Activated T-helper 1 cell treated with anti-CD3 and anti-CD28 coated beads, Interleukin-2, amount 50 U/mL, for 16 hours (primary cell): ENCODE results near the gene CCDC12.

ENCODE experiments used
- DNase-seq, 2 donors: peaks; one replicate each; pipeline ENCODE4 v3.0.0-alpha.2; 2020; ENCODE audit warnings: low read depth in 1 of 2, low spot score in 1 of 2

The CCDC12 gene

GRCh38 chr3:46976326-46977190 lies at the start of gene CCDC12:
Gene CCDC12 (minus strand): TSS chr3:46976745. CDS start chr3:46976732, 13 bp downstream.
- peak; percentile 81 to 90 for DNase-seq

DNA sequence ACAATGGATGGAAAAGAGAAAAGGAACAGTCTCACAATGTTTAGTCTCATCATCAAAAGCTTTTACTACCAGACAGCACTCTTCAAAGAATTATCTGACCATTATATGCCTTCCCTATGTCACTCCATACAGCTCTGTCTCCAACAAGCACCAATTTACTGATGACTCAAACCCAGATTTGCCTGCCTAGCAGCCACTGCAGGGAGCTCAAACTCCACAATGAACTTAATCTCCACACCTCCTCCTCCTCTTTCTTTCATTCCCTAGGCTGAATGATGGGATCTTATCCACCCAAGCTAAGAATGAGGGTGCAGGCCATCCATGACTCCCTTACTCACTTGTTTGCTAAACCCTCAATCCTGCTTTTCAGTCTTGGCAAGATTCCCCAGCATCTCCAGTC lies 48.4 kb upstream of the CCDC12 start:
- DNase-seq = no peak

- no peak for DNase-seq
Observed at GRCh38 chr3:47022641-47023071, 46.1 kb upstream of the CCDC12 start.

DNA sequence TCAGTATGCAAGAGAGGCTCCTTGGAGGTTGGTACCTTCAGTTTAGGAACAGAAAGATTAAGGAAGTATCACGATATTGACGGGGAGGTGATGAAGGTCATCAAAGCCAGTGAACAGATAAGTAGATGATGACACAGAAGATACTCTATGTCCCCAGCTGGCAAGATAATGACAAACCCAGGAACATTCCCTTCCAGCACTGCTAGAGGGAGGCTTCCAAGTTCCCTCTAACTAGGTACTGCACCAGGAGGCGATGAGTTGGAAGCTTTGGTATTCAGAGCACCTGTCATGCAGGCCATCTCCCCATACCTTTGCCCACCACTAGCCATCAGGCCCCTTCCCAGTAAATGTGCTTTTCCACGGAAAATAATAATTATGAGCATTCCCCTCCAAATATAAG lies 43.8 kb upstream of the CCDC12 start:
- no peak for DNase-seq

DNA sequence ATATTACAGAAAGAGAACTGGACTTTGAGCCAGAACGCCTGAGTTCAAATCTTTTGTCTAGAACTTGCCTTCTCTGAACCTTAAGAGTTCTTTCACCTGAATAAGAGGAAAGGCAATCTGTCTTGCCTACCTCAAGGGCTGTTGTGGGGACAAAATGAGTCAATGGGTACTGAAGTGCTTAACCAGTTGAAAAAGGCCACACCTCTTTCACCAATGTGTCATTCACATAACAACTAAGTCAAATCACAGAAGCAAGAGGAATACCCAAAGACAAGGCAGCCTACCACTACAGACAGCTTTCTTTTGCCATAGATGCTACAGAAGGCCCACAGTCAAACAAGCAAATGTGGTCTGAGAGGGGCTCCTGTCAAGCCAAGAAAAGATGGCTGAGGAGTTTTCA lies 42.7 kb upstream of the CCDC12 start:
- DNase-seq = no peak

- DNase-seq = no peak
Observed at GRCh38 chr3:47018269-47018611, 41.7 kb upstream of the CCDC12 start.

DNA sequence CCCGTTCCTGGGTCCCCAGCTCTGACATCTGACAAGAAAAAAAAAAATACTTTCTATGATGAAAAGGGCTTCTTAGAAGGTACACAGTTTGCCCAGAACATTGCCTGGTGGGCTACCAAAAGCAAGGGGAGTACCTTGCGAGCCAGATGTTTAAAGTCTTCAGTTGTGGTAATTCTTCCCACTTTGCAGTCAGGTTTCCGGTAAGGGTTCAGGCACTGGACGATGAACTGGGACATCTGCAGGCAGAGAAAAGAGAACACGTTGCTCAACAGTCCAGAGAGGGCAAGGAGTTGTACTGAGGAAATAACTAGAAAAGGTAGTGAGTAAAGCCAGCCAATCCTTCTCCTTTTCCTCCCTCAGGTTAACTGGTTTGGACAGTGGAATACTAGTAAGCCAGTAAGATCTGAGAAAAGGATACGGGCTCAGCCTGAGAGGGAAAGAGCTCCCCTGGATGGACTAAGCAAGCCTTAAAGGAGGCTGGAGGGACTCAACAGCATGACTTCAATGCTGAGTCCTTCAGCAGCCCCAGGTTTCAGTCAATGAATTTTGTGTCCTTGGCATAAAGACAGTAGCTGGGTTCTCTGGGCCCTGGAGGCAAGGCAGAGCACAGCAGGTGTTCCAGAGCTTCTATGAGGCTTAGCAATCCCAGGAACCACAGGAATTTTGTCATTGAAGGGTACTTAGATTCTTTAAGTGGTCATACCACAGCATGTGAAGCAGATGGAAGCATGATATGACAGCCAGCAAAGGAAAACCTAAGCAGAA lies 41.1 kb upstream of the CCDC12 start:
- DNase-seq = no peak

- no peak for DNase-seq
Observed at GRCh38 chr3:47016934-47017435, 40.4 kb upstream of the CCDC12 start.

- DNase-seq = no peak
Observed at GRCh38 chr3:47016086-47016933, 39.8 kb upstream of the CCDC12 start.

DNA sequence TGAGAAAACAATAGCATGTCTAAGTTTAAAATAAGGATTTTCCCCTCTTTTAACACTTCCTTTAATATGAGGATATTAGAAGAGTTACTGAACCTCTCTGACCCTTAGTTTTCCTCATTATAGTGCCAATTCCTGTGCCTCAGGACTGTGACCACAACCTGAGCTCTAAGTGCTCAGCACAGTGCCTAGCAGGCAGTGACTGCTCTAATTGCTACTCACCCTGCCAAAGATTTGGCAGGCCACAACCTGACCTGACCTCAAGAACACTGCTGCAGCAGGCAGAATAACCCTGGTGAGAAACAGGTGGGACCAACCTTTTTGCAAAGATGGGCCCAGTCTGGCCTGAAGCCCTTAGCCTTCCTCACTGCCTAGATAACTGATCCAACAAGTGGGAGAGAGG lies 38.6 kb upstream of the CCDC12 start:
- DNase-seq = no peak

- DNase-seq = no peak
Observed at GRCh38 chr3:47014036-47014435, 37.5 kb upstream of the CCDC12 start.

- DNase-seq = no peak
Observed at GRCh38 chr3:47013231-47013630, 36.7 kb upstream of the CCDC12 start.

DNA sequence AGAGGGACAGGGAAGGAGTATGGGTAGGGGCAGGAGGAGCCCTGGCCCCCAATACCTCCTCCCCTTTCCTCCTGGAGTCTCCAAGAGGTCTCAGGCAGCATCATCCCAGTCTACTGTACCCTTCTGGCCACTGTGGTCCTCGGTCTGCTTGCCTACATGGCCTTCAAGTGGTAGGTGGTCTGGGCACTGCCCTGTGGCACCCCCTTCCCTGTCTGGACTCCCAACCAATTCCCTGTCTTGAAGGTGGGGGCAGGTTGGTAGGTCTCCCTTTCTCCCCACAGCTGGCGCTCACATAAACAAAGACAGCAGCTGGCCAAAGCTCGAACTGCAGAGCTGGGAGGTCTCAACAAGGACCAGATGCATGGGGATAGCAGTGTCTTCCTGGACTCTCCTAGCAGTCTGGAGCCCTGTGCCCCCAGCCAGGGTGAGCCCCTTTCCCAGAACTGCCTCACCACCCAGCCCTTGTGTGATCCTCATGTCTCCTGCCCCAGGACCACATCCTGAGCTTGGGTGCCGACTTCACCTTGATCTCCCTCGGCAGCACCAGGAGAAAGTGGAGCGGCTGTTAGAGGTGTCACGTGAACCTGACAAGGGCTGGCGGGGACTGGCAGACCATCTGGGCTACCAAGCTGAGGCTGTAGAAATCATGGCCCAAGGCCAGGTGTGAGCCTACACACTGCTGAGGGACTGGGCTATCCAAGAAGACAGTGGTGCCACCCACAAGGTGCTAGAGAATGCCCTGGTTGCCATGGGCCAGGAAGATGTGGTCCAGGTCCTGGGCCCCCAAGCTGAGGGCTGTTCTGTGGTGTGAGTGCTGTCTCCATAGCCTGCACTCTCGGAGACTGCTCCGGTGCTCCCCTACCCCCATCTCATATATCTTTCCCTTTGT lies 36.0 kb upstream of the CCDC12 start:
- DNase-seq = no peak

DNA sequence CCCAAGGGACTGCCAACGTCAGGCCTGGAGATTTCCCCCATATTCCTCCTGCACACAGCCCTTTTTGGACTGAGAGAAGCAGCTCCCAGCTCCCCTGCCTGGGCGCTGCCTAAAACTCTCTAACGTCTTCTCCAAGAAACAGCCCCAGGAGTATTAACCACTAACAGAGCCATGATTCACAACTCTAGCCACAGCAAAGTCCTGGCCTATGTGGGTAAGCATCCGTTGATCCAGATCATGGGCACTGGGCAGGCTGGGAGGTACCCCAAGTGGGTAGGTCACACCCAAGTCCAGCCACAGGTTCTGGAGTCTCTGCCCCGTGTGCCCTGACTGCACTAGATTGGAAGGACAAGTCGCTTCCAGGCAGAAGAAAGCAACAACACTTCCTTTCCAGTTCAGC lies 34.8 kb upstream of the CCDC12 start:
- no peak for DNase-seq

GRCh38 chr3:47010910-47011309 lies 34.4 kb upstream of the CCDC12 start:
- no peak for DNase-seq

DNA sequence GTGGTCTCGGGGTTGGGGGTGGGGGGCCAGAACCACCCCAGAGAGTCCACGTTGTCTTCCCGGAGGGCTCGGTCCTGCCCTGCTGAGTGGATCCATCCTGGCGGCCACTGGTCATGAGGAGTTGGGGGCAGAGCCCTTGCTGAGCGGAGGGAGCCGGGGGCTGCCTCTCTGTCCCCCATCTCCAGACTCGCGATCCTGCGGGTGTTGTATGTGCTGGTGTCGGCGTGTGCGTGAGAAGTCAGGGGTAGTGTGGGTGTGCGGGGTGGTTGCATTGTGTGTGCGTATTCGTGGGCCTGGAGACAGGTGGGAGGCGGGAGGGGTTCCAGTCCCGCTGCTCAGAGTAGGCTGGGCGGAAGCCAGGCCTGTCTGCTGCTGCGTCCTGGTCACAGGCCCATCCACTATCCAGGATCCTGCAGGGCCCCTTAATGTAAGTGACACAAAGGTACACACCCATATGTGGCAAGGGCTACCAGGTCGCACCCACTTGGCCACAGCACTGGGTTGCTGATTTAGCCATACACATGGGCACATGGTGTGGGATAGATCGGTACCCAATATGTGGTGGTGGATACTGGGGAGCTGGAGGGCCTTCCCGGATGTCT lies 33.7 kb upstream of the CCDC12 start:
- DNase-seq = peak in 1 of 2 donors; percentile 3

DNA sequence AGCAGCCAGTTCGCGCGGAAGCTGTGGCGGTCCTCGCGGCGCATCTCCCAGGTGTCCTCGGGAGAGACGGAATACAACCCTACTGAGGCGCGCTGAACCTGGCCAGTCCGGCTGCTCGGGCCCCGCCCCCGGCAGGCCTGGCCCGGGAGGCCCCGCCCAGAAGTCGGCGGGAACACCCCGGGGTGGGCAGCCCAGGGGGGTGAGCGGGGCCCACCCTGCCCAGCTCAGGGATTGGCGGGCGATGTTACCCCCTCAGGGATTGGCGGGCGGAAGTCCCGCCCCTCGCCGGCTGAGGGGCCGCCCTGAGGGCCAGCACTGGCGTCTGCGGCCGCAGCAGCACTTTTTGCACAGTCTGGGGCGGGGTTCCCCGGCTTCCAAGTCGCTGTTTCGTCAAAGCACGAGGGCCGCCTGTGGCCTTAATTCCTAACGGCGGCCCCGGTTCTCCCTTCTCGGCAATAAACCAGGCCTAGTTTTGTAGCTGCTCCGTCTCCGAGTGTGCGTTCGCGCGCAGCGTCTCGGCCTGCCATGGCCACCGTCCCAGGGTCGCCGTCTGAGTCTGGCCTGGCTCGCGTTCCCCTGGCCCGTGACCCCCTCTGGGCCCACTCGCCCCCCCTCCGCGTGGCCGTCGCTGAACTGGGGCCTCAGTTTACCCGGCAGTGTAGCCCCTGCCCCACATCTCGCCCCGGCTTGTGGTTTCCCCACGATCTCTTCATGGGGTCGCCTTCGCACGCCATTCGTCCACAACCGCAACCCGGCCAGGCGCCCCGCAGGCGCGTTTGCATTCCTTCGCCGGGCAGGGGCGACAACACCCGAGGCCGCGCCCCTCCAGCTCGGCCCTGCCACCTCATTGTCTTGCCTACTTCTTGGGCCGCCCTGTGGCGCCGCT lies 32.9 kb upstream of the CCDC12 start:
- DNase-seq = peak; percentile 5 to 54

GRCh38 chr3:47008851-47009224 lies 32.3 kb upstream of the CCDC12 start:
- DNase-seq = no peak

GRCh38 chr3:47008234-47008796 lies 31.8 kb upstream of the CCDC12 start:
- no peak for DNase-seq
